ENCODE measurements around the gene PLA2G10.
"Not testable (repeated sequence)": the region's sequence is repeated elsewhere in the genome, so short reads cannot be mapped to it uniquely, and the experiment has no call there.

- not testable (repeated sequence) for TF ChIP-seq CTCF, POLR2A (IDR thresholded peaks at IDR 0.05)
These were observed 9.3 kb upstream of the PLA2G10 start, which contains the start of gene NPIPA3 for GRCh38 chr16:14703156-14704011.
